PC-9 (cell line): ENCODE data around the gene KRTAP19-8. TPM values are rescaled to one million over a fixed set of nuclear protein-coding genes. Genes with fewer than 3 reads are reported as not detected.

Experiments
- Bru-seq: library from RNA; stranded (reverse); fragments of 400-500 nt; gene quantifications from one replicate; lab custom pipeline; 2021; lab: Mats Ljungman, UMichigan
- BruChase-seq, 2 experiments: library from RNA; stranded (reverse); fragments of 400-500 nt; gene quantifications; one replicate each; lab custom pipeline; 2021; lab: Mats Ljungman, UMichigan
- BruUV-seq: library from RNA; stranded (reverse); fragments of 400-500 nt; replicated peaks from 2 replicates; lab custom pipeline; 2021; lab: Mats Ljungman, UMichigan
- CTCF ChIA-PET: fragments of 300-600 bp; sonication (Branson Sonifier 250); formaldehyde crosslinking; loops from one replicate; lab custom pipeline; 2022; ENCODE audit warnings: antibody characterized with exemption; lab: Charles Lee
- POLR2A ChIA-PET: fragments of 300-600 bp; sonication (Branson Sonifier 250); formaldehyde crosslinking; loops from one replicate; lab custom pipeline; 2022; ENCODE audit warnings: antibody characterized with exemption; ENCODE audit not compliant: unreplicated experiment; lab: Charles Lee
- DNase-seq, 2 experiments: peaks; one replicate each; pipeline versions ENCODE4 v3.0.0 to v3.0.0-alpha.2; 2015 to 2022; ENCODE audit warnings: mixed read lengths in 1 of 2
- H2AFZ ChIP-seq: fragments of 200-600 bp; sonication (generic); 2 replicates; pipeline ENCODE4 v1.8.1; 2017; ENCODE audit warnings: antibody characterized with exemption
- H3F3A ChIP-seq: fragments of 200-600 bp; sonication (generic); 2 replicates; pipeline ENCODE4 v1.8.1; 2017; ENCODE audit warnings: antibody characterized with exemption, mild to moderate bottlenecking, low read depth; ENCODE audit not compliant: insufficient read depth
- H3K27ac ChIP-seq: fragments of 200-600 bp; sonication (generic); 2 replicates; pipeline ENCODE4 v1.6.1; 2016; ENCODE audit warnings: mixed run types
- H3K27me3 ChIP-seq: fragments of 200-600 bp; sonication (generic); 2 replicates; pipeline ENCODE4 v1.6.1; 2016; ENCODE audit warnings: low read depth, mixed run types; ENCODE audit not compliant: insufficient read depth
- H3K36me3 ChIP-seq: fragments of 200-600 bp; sonication (generic); 2 replicates; pipeline ENCODE4 v1.6.1; 2016; ENCODE audit warnings: low read depth, mixed run types
- H3K4me1 ChIP-seq: fragments of 200-600 bp; sonication (generic); replicated peaks from 2 replicates; pipeline ENCODE4 v1.6.1; 2016; ENCODE audit warnings: mixed run types; ENCODE audit not compliant: insufficient read depth
- H3K4me2 ChIP-seq: fragments of 200-600 bp; sonication (generic); 2 replicates; pipeline ENCODE4 v1.6.1; 2017; ENCODE audit warnings: mixed run types
- H3K4me3 ChIP-seq: fragments of 200-600 bp; sonication (generic); 2 replicates; pipeline ENCODE4 v1.6.1; 2016; ENCODE audit warnings: mixed run types
- H3K79me2 ChIP-seq: fragments of 200-600 bp; sonication (generic); 2 replicates; pipeline ENCODE4 v1.6.1; 2017; ENCODE audit warnings: low read depth, mixed run types
- H3K9me2 ChIP-seq: fragments of 200-600 bp; sonication (generic); 2 replicates; pipeline ENCODE4 v1.8.1; 2017; ENCODE audit warnings: mild to moderate bottlenecking; ENCODE audit not compliant: insufficient read depth
- H3K9me3 ChIP-seq: fragments of 200-600 bp; sonication (generic); 2 replicates; pipeline ENCODE4 v1.8.1; 2016; ENCODE audit warnings: low read depth; ENCODE audit not compliant: insufficient read depth
- H4K20me1 ChIP-seq: fragments of 200-600 bp; sonication (generic); 2 replicates; pipeline ENCODE4 v1.8.1; 2017; ENCODE audit not compliant: insufficient read depth
- CTCF ChIP-seq: fragments of 200-600 bp; sonication (generic); conservative IDR thresholded peaks from 2 replicates; pipeline ENCODE4 v1.6.1; 2017; ENCODE audit warnings: mixed run types, antibody characterized with exemption, mild to moderate bottlenecking, moderate library complexity
- EZH2 ChIP-seq: fragments of 200-600 bp; sonication (generic); IDR thresholded peaks from 2 replicates; pipeline ENCODE4 v1.8.0; 2017; ENCODE audit warnings: antibody characterized with exemption, low read depth
- intact Hi-C: fragments of 100-400 bp; cut with micrococcal nuclease; formaldehyde crosslinking; loops from one replicate; pipeline ENCODE4 v1.10.0; 2022; ENCODE audit not compliant: unreplicated experiment
- long read RNA-seq: library from polyadenylated mRNA; stranded (forward); transcript quantifications from one replicate; pipeline ENCODE4 v2.0.0, GENCODE V29; 2022
- total RNA-seq: library from RNA; stranded (reverse); gene quantifications from 2 replicates; pipeline ENCODE4 v1.2.3, GENCODE V29; 2021

The KRTAP19-8 gene, protein sequence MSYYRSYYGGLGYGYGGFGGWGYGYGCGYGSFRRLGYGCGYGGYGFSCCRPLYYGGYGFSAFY
- total RNA-seq, result not detected in 2 replicates
- Bru-seq, nascent RNA, result not detected
- not detected for BruChase-seq, experiment 1, labeled RNA remaining after a 2-hour chase
- not detected for BruChase-seq, experiment 2, labeled RNA remaining after a 6-hour chase
- long read RNA-seq, result 0 reads

GRCh38 chr21:31038376-31038775, at the start of gene KRTAP19-8:
TSS of gene KRTAP19-8 (minus strand) at chr21:31038476. CDS start at chr21:31038443, 33 bp downstream.
- H3K27ac ChIP-seq, result no peak within 1 kb of the TSS

GRCh38 chr21:31087639-31088473, 49.6 kb upstream of the KRTAP19-8 start:
- H3K27me3 ChIP-seq, result peaks cover 11% of the 10 kb centered on the region
- H3F3A ChIP-seq, result no peaks in the 10 kb centered on the region
- CTCF ChIA-PET, result interaction anchor here (0.7 kb wide), 1 partner anchor 1665 kb away, joined by 4 read pairs; no protein-coding TSS in a partner anchor
- intact Hi-C loops, result loop anchor here (5.0 to 10.0 kb wide), 2 partner anchors 251 to 1043 kb away; no protein-coding TSS in a partner anchor
- H3K9me2 ChIP-seq, result no peaks in the 10 kb centered on the region
- no TSS peak for BruUV-seq
- H3K9me3 ChIP-seq, result no peaks in the 10 kb centered on the region
- H3K4me2 ChIP-seq, result no peak overlapping the region
- no peak overlapping the region for H3K4me3 ChIP-seq
- H4K20me1 ChIP-seq, result no peaks in the 10 kb centered on the region
- TF ChIP-seq CTCF, result no peak
- no peak for TF ChIP-seq EZH2
- no peak overlapping the region for H3K27ac ChIP-seq
- DNase-seq, result no peak
- POLR2A ChIA-PET, result no interaction called here
- H3K4me1 ChIP-seq, result no peaks in the 10 kb centered on the region
- no peak overlapping the region for H2AFZ ChIP-seq
- H3K36me3 ChIP-seq, result no peaks in the 10 kb centered on the region
- H3K79me2 ChIP-seq, result no peaks in the 10 kb centered on the region

More at GRCh38 chr21:31038376-31038775, at the start of gene KRTAP19-8:
- TF ChIP-seq EZH2 (no peak), CTCF (no peak)
- no peak for DNase-seq
- H3K36me3 ChIP-seq, result no peaks in the 10 kb centered on the region
- H3K27me3 ChIP-seq, result no peaks in the 10 kb centered on the region; the same call in 1 of the 2 replicates
- H3K4me2 ChIP-seq, result no peak within 1 kb of the TSS
- H2AFZ ChIP-seq, result no peak within 1 kb of the TSS
- ChIA-PET CTCF (no interaction called here), POLR2A (no interaction called here)
- no peak within 1 kb of the TSS for H3K4me3 ChIP-seq
- intact Hi-C loops, result no loop called here
- H3K79me2 ChIP-seq, result no peaks in the 10 kb centered on the region
- no peaks in the 10 kb centered on the region for H3K9me2 ChIP-seq
- no peaks in the 10 kb centered on the region for H3K4me1 ChIP-seq
- no peaks in the 10 kb centered on the region for H3F3A ChIP-seq
- BruUV-seq, result no TSS peak
- H4K20me1 ChIP-seq, result no peaks in the 10 kb centered on the region
- H3K9me3 ChIP-seq, result no peaks in the 10 kb centered on the region

- Histone ChIP-seq H3K36me3 (no peaks in the 10 kb centered on the region), H3K4me1 (no peaks in the 10 kb centered on the region), H3F3A (no peaks in the 10 kb centered on the region), H2AFZ (no peak overlapping the region), H4K20me1 (no peaks in the 10 kb centered on the region), H3K9me3 (no peaks in the 10 kb centered on the region), H3K9me2 (no peaks in the 10 kb centered on the region), H3K4me3 (no peak overlapping the region), H3K27me3 (peaks cover 39% of the 10 kb centered on the region), H3K27ac (no peak overlapping the region), H3K4me2 (no peak overlapping the region), H3K79me2 (no peaks in the 10 kb centered on the region)
- intact Hi-C loops, result loop anchor here (5.0 to 10.0 kb wide), 2 partner anchors 247 to 1040 kb away; no protein-coding TSS in a partner anchor
- DNase-seq, result no peak
- ChIA-PET POLR2A (no interaction called here), CTCF (no interaction called here)
- BruUV-seq, result no TSS peak
- TF ChIP-seq EZH2 (no peak), CTCF (no peak)
Measured at GRCh38 chr21:31084689-31085088, 46.4 kb upstream of the KRTAP19-8 start.
